Gastroesophageal sphincter (tissue), 3 donors: ENCODE results near the gene SYT7.

ENCODE experiments used
- EP300 ChIP-seq: sonication (generic); formaldehyde crosslinking; IDR thresholded peaks from one replicate; pipeline ENCODE4 v1.6.1; 2017; ENCODE audit warnings: antibody characterized with exemption, mild to moderate bottlenecking
- POLR2A ChIP-seq, 2 donors: fragments of 450-650 bp; IDR thresholded peaks; one replicate each; pipeline ENCODE4 v1.6.1; 2017; ENCODE audit warnings: antibody characterized with exemption in 2 of 2, mild to moderate bottlenecking in 2 of 2, moderate library complexity in 1 of 2
- POLR2AphosphoS5 ChIP-seq: sonication (generic); formaldehyde crosslinking; IDR thresholded peaks from one replicate; pipeline ENCODE4 v1.6.1; 2017; ENCODE audit warnings: antibody characterized with exemption
- TF ChIP-seq, protein P1 (sequence below), 4 experiments: fragments of 200-600 bp in 2 of 4; fragments of 450-650 bp in 2 of 4; sonication (generic) in 1 of 4; IDR thresholded peaks; one replicate each; pipeline ENCODE4 v1.5.1; 2017 to 2019; ENCODE audit warnings: antibody characterized with exemption in 4 of 4, mild to moderate bottlenecking in 2 of 4, moderate library complexity in 2 of 4

DNA sequence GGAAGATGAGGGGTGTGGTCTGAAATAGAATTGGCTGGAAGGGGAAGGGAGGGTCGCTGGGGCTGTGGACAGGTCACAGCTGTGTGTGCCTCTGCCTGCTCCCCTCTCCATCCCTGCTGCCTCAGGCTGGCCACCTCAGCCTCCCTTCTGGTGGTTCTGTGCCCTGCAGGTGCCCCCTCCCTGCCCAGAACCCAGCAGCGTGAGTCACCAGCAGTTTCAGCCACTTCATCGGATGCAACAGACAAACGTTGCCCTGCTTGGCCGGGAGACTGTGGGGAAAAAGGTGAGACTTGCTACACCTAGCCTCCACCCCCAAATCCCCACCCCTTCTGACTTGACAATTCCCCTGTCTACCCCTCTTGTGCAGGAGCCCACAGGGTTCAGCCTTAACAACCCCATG is 94.1 kb downstream of the SYT7 start:
- TF ChIP-seq, protein P1, sequence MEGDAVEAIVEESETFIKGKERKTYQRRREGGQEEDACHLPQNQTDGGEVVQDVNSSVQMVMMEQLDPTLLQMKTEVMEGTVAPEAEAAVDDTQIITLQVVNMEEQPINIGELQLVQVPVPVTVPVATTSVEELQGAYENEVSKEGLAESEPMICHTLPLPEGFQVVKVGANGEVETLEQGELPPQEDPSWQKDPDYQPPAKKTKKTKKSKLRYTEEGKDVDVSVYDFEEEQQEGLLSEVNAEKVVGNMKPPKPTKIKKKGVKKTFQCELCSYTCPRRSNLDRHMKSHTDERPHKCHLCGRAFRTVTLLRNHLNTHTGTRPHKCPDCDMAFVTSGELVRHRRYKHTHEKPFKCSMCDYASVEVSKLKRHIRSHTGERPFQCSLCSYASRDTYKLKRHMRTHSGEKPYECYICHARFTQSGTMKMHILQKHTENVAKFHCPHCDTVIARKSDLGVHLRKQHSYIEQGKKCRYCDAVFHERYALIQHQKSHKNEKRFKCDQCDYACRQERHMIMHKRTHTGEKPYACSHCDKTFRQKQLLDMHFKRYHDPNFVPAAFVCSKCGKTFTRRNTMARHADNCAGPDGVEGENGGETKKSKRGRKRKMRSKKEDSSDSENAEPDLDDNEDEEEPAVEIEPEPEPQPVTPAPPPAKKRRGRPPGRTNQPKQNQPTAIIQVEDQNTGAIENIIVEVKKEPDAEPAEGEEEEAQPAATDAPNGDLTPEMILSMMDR (IDR thresholded peaks at IDR 0.05) = no peak
- TF ChIP-seq POLR2AphosphoS5 (no peak), POLR2A (IDR thresholded peaks at IDR 0.05) (no peak), EP300 (no peak)
